Measurements from ENCODE around the gene NCOA1. TPM values are rescaled to one million over a fixed set of nuclear protein-coding genes. Genes with fewer than 3 reads are reported as not detected.

The NCOA1 gene
- total RNA-seq, 1 donor from 2014 or later: 25.1 TPM

- intact Hi-C loops (cut with micrococcal nuclease): no loop called here
These were observed 240.0 kb downstream of the NCOA1 start for GRCh38 chr2:24731040-24731439.

GRCh38 chr2:24731923-24732322 lies 240.9 kb downstream of the NCOA1 start:
- intact Hi-C loops (cut with micrococcal nuclease): no loop called here

GRCh38 chr2:24734741-24735140 lies 243.7 kb downstream of the NCOA1 start:
- intact Hi-C loops (cut with micrococcal nuclease): no loop called here

GRCh38 chr2:24739354-24740025 lies 248.4 kb downstream of the NCOA1 start:
- intact Hi-C loops (cut with micrococcal nuclease): no loop called here

GRCh38 chr2:24740142-24740541 lies 249.1 kb downstream of the NCOA1 start:
- intact Hi-C loops (cut with micrococcal nuclease): no loop called here

GRCh38 chr2:24742730-24743129 lies 251.7 kb downstream of the NCOA1 start:
- intact Hi-C loops (cut with micrococcal nuclease): no loop called here

GRCh38 chr2:24743924-24744323 lies 252.9 kb downstream of the NCOA1 start:
- intact Hi-C loops (cut with micrococcal nuclease): no loop called here

GRCh38 chr2:24744356-24744755 lies 253.3 kb downstream of the NCOA1 start:
- intact Hi-C loops (cut with micrococcal nuclease): no loop called here

- intact Hi-C loops (cut with micrococcal nuclease): no loop called here
These were observed 254.8 kb downstream of the NCOA1 start for GRCh38 chr2:24745825-24746224.

GRCh38 chr2:24747299-24747698 lies 256.2 kb downstream of the NCOA1 start:
- intact Hi-C loops (cut with micrococcal nuclease): no loop called here

- intact Hi-C loops (cut with micrococcal nuclease): no loop called here
These were observed 258.1 kb downstream of the NCOA1 start for GRCh38 chr2:24749069-24749691.

GRCh38 chr2:24754985-24755705 lies 264.1 kb downstream of the NCOA1 start:
- intact Hi-C loops (cut with micrococcal nuclease): no loop called here

- intact Hi-C loops (cut with micrococcal nuclease): no loop called here
These were observed 265.7 kb downstream of the NCOA1 start for GRCh38 chr2:24756789-24757188.

- intact Hi-C loops (cut with micrococcal nuclease): no loop called here
These were observed 270.8 kb downstream of the NCOA1 start for GRCh38 chr2:24761866-24762265.

- intact Hi-C loops (cut with micrococcal nuclease): no loop called here
These were observed 271.5 kb downstream of the NCOA1 start for GRCh38 chr2:24762518-24762917.

GRCh38 chr2:24763843-24764242 lies 272.8 kb downstream of the NCOA1 start:
- intact Hi-C loops (cut with micrococcal nuclease): no loop called here

GRCh38 chr2:24766609-24767008 lies 275.6 kb downstream of the NCOA1 start:
- intact Hi-C loops (cut with micrococcal nuclease): no loop called here

GRCh38 chr2:24768013-24768412 lies 277.0 kb downstream of the NCOA1 start:
- intact Hi-C loops (cut with micrococcal nuclease): no loop called here

GRCh38 chr2:24768601-24769000 lies 277.5 kb downstream of the NCOA1 start:
- intact Hi-C loops (cut with micrococcal nuclease): no loop called here

GRCh38 chr2:24771061-24771460 lies 280.0 kb downstream of the NCOA1 start:
- intact Hi-C loops (cut with micrococcal nuclease): no loop called here

- intact Hi-C loops (cut with micrococcal nuclease): no loop called here
These were observed 280.9 kb downstream of the NCOA1 start for GRCh38 chr2:24771764-24772586.

GRCh38 chr2:24774373-24774772 lies 283.3 kb downstream of the NCOA1 start:
- intact Hi-C loops (cut with micrococcal nuclease): no loop called here

Data from T-helper 1 cell treated with Interleukin-12 subunit alpha and Interleukin-12 subunit beta and Interleukin-4 antibody, amounts not matched to agents 30 ng/mL and 1 ng/mL, for 36 hours (primary cell).